Breast epithelium (tissue), 4 donors: ENCODE data around the gene ARSA. TPM values are rescaled to one million over a fixed set of nuclear protein-coding genes. Genes with fewer than 3 reads are reported as not detected.
A peak's percentile ranks its signal among the peaks of the same experiment; 100 is the strongest.

ENCODE experiments used
- DNase-seq, 2 donors: peaks; one replicate each; pipeline ENCODE4 v3.0.0-alpha.2; 2019; ENCODE audit warnings: low spot score in 2 of 2
- H3K27ac ChIP-seq, 2 donors: fragments of 200-600 bp; sonication (generic) in 1 of 2; one replicate each; pipeline ENCODE4 v1.5.1; 2016 to 2019; ENCODE audit warnings: mild to moderate bottlenecking in 1 of 2
- H3K27me3 ChIP-seq, 2 donors: fragments of 200-600 bp; sonication (generic) in 1 of 2; one replicate each; pipeline versions ENCODE4 v1.5.1 to v1.6.0; 2017 to 2019; ENCODE audit warnings: control low read depth in 1 of 2, mild to moderate bottlenecking in 1 of 2
- H3K36me3 ChIP-seq: fragments of 200-600 bp; one replicate; pipeline ENCODE4 v1.5.1; 2019
- H3K4me1 ChIP-seq, 2 donors: fragments of 200-600 bp; sonication (generic); one replicate each; pipeline ENCODE4 v1.5.1; 2016 to 2019; ENCODE audit warnings: control low read depth in 1 of 2
- H3K4me3 ChIP-seq, 3 donors: fragments of 200-600 bp; sonication (generic); 1 replicate in 2 of 3; 2 replicates in 1 of 3; pipeline ENCODE4 v1.5.1; 2016 to 2019; ENCODE audit warnings: mild to moderate bottlenecking in 3 of 3, moderate library complexity in 2 of 3
- H3K9me3 ChIP-seq, 2 donors: fragments of 200-600 bp; sonication (generic) in 1 of 2; one replicate each; pipeline ENCODE4 v1.5.1; 2016 to 2019; ENCODE audit warnings: control low read depth in 1 of 2
- CTCF ChIP-seq, 3 donors: fragments of 450-650 bp; IDR thresholded peaks; one replicate each; pipeline ENCODE4 v1.5.1; 2016 to 2017; ENCODE audit warnings: antibody characterized with exemption in 3 of 3, mild to moderate bottlenecking in 3 of 3, moderate library complexity in 3 of 3
- POLR2A ChIP-seq: fragments of 450-650 bp; IDR thresholded peaks from one replicate; pipeline ENCODE4 v1.6.1; 2016; ENCODE audit warnings: antibody characterized with exemption, mild to moderate bottlenecking, moderate library complexity
- POLR2AphosphoS5 ChIP-seq, 3 donors: sonication (generic); formaldehyde crosslinking; IDR thresholded peaks; one replicate each; pipeline ENCODE4 v1.6.1; 2017; ENCODE audit warnings: antibody characterized with exemption in 3 of 3
- intact Hi-C: fragments of 100-400 bp; cut with DNase I; formaldehyde crosslinking; loops from one replicate; pipeline ENCODE4 v1.15.1; 2023; ENCODE audit warnings: low total_unique reads
- total RNA-seq, 3 donors: library from RNA; depleted of rRNA; stranded (reverse); fragments of >200 nt; gene quantifications; one replicate each; pipeline ENCODE4 v1.1.0, GENCODE V29; 2016

ARSA gene
- total RNA-seq, 3 donors from 2014 or later = 23.8 to 39.0 (median 36.3) TPM

- peaks cover 0 to 7% of the 10 kb centered on the region in 2 donors for H3K27me3 ChIP-seq
- no peak overlapping the region for H3K27ac ChIP-seq
- no peaks in the 10 kb centered on the region for H3K9me3 ChIP-seq
- H3K4me1 ChIP-seq = peaks cover 4 to 5% of the 10 kb centered on the region in 2 donors
- intact Hi-C loops = no loop called here
- no peaks in the 10 kb centered on the region for H3K36me3 ChIP-seq
- H3K4me3 ChIP-seq = no peak overlapping the region
- no peak for DNase-seq
- no peak for TF ChIP-seq CTCF (IDR thresholded peaks at IDR 0.05)
- no peak for TF ChIP-seq POLR2A
- TF ChIP-seq POLR2AphosphoS5 (IDR thresholded peaks at IDR 0.05) = no peak
Observed at GRCh38 chr22:50602338-50602700, 25.6 kb downstream of the ARSA start.

GRCh38 chr22:50601669-50602337 is 26.1 kb downstream of the ARSA start:
- H3K4me1 ChIP-seq = peaks cover 4 to 5% of the 10 kb centered on the region in 2 donors
- no peaks in the 10 kb centered on the region for H3K9me3 ChIP-seq
- no peak overlapping the region for H3K27ac ChIP-seq
- peak overlapping the region in 1 of 3 donors; percentile 75 for H3K4me3 ChIP-seq
- H3K36me3 ChIP-seq = no peaks in the 10 kb centered on the region
- peaks cover 0 to 7% of the 10 kb centered on the region in 2 donors for H3K27me3 ChIP-seq
- intact Hi-C loops = loop anchor here (1.0 kb wide), 1 partner anchor 30 kb away; no protein-coding TSS in a partner anchor
- no peak for DNase-seq
- TF ChIP-seq POLR2A (no peak), POLR2AphosphoS5 (IDR thresholded peaks at IDR 0.05) (no peak), CTCF (IDR thresholded peaks at IDR 0.05) (no peak)

GRCh38 chr22:50600967-50601668 is 26.8 kb downstream of the ARSA start:
- Histone ChIP-seq H3K4me1 (peaks cover 4 to 5% of the 10 kb centered on the region in 2 donors), H3K36me3 (no peaks in the 10 kb centered on the region), H3K4me3 (peak overlapping the region; percentile 34 to 75 (median 55)), H3K27ac (no peak overlapping the region), H3K27me3 (peaks cover 0 to 7% of the 10 kb centered on the region in 2 donors), H3K9me3 (no peaks in the 10 kb centered on the region)
- intact Hi-C loops = loop anchor here (1.0 kb wide), 1 partner anchor 31 kb away; no protein-coding TSS in a partner anchor
- TF ChIP-seq CTCF (IDR thresholded peaks at IDR 0.05) (no peak), POLR2A (no peak), POLR2AphosphoS5 (IDR thresholded peaks at IDR 0.05) (no peak)
- DNase-seq = no peak

- TF ChIP-seq POLR2A (no peak), POLR2AphosphoS5 (IDR thresholded peaks at IDR 0.05) (no peak), CTCF (IDR thresholded peaks at IDR 0.05) (no peak)
- Histone ChIP-seq H3K4me1 (peaks cover 4 to 5% of the 10 kb centered on the region in 2 donors), H3K27me3 (peaks cover 0 to 7% of the 10 kb centered on the region in 2 donors), H3K4me3 (peak within 1 kb of the TSS; percentile 34 to 75 (median 55)), H3K9me3 (no peaks in the 10 kb centered on the region), H3K36me3 (no peaks in the 10 kb centered on the region), H3K27ac (no peak within 1 kb of the TSS)
- intact Hi-C loops = no loop called here
- no peak for DNase-seq
Observed at GRCh38 chr22:50600538-50600937, 27.4 kb downstream of the ARSA start, which contains the start of gene MAPK8IP2. Gene MAPK8IP2 (plus strand): TSS chr22:50600793. CDS start chr22:50600819, 26 bp downstream.
